ENCODE results near the gene GTF3C1.

DNA sequence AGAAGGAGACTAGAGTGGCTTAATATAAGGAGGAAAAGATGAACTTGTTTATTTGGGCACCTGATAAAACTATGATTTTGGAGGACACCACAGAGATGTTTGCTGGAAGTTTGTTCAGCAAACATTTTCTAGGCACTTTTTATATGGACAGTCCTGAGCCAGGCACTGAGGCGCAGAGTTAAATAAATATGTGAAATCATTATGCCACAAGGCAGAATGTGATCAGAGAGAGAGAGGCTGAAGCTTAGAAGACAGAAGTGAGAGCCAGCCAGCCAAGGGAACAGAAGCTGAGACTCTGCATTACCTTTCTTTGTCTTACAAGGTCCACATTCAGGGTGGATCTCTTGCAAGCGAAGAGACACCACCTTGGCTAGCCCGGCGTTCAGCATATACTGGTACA, 21.4 kb downstream of the GTF3C1 start:
- TF ChIP-seq, protein P1, sequence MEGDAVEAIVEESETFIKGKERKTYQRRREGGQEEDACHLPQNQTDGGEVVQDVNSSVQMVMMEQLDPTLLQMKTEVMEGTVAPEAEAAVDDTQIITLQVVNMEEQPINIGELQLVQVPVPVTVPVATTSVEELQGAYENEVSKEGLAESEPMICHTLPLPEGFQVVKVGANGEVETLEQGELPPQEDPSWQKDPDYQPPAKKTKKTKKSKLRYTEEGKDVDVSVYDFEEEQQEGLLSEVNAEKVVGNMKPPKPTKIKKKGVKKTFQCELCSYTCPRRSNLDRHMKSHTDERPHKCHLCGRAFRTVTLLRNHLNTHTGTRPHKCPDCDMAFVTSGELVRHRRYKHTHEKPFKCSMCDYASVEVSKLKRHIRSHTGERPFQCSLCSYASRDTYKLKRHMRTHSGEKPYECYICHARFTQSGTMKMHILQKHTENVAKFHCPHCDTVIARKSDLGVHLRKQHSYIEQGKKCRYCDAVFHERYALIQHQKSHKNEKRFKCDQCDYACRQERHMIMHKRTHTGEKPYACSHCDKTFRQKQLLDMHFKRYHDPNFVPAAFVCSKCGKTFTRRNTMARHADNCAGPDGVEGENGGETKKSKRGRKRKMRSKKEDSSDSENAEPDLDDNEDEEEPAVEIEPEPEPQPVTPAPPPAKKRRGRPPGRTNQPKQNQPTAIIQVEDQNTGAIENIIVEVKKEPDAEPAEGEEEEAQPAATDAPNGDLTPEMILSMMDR (IDR thresholded peaks at IDR 0.05): no peak
- TF ChIP-seq EZH2 (IDR thresholded peaks at IDR 0.05; ENCODE audit: borderline replicate concordance, insufficient read depth, low read depth, low read length, poor library complexity, severe bottlenecking): no peak
